Measurements from ENCODE around the gene CLOCK.

Gene CLOCK

DNA sequence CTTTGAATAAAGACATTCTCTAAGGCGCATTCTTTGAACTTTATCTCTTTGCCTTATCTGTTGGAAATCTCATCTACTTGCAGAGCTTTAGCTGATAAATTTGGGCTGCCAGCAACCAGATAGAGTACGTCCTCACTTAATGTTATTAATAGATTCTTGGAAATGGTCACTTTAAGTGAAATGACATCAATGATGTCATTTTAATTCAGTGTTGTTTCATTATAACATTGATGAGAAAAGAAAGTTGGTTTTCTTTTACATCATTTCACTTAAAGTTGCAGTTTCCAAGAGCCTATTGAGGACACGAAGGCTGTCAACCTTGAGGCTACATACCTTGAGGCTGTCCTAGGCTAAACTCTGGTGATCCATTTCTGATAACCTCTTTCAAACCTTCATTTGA lies 141.6 kb downstream of the CLOCK start:
- Histone ChIP-seq H3K27me3 (ENCODE audit: control insufficient read depth, insufficient read depth, low read length) (no peaks in the 10 kb centered on the region), H3K27ac (ENCODE audit: low read length) (no peak overlapping the region), H3K9me3 (ENCODE audit: control insufficient read depth, insufficient read depth, low read length) (no peaks in the 10 kb centered on the region), H3K4me1 (ENCODE audit: control insufficient read depth, insufficient read depth, low read length) (no peaks in the 10 kb centered on the region), H3K4me3 (ENCODE audit: low read length) (no peak overlapping the region), H3K36me3 (ENCODE audit: control insufficient read depth, insufficient read depth, low read length) (peaks cover 2% of the 10 kb centered on the region; the same call in 1 of the 2 replicates)
- no peak for DNase-seq (ENCODE audit: low read depth, low spot score)
- WGBS (ENCODE audit: insufficient coverage, insufficient read length), result no CpG with 5 or more reads among the region's 3 CpGs

DNA sequence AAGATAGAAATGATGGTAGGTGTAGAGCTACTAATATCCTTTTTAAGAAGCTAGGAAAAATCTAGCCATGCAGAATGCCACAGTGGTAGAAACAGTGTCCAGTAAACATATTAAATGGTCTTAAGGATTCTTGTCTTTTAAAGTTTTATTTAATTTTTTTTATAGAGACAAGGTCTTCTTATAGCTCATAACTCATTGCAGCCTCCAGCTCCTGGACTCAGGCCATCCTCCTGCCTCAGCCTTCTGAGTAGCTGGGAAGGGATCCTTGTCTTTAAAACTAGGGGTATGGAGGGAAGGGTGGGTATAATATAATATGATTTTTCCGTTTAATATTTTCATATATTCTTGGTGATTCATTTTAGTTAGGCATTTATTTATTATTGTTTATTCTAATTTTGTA lies 147.1 kb downstream of the CLOCK start:
- Histone ChIP-seq H3K9me3 (ENCODE audit: control insufficient read depth, insufficient read depth, low read length) (no peaks in the 10 kb centered on the region), H3K4me3 (ENCODE audit: low read length) (no peak overlapping the region)
- WGBS (ENCODE audit: insufficient coverage, insufficient read length), result no CpG with 5 or more reads among the region's 1 CpG

DNA sequence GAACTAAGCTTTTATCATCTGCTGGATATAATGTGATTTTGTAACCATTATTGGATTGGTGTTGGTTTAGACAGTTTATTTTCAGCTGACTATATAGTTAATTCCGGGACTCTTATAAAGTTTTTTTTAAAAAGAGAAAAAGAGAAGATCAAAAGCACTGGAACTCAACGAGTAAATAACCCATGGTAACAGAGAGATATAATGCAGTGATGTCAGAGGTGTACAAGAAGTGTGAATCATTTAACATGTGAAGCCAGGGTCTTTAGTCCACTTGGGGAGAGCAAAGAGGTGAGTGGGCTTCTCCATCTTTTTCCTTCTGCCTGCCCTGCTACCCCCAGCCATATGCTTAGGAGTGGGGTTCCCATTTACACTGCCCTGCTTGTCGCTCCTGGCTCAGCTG lies 147.7 kb downstream of the CLOCK start:
- WGBS (ENCODE audit: insufficient coverage, insufficient read length), result no CpG with 5 or more reads among the region's 3 CpGs
- peaks cover 2% of the 10 kb centered on the region; the same call in 1 of the 2 replicates for H3K36me3 ChIP-seq (ENCODE audit: control insufficient read depth, insufficient read depth, low read length)
- no peaks in the 10 kb centered on the region for H3K27me3 ChIP-seq (ENCODE audit: control insufficient read depth, insufficient read depth, low read length)
- no peak for DNase-seq (ENCODE audit: low read depth, low spot score)
- no peak overlapping the region for H3K4me3 ChIP-seq (ENCODE audit: low read length)
- no peak overlapping the region for H3K27ac ChIP-seq (ENCODE audit: low read length)
- no peaks in the 10 kb centered on the region for H3K4me1 ChIP-seq (ENCODE audit: control insufficient read depth, insufficient read depth, low read length)
- no peaks in the 10 kb centered on the region for H3K9me3 ChIP-seq (ENCODE audit: control insufficient read depth, insufficient read depth, low read length)

More for the DNA sequence above, 147.1 kb downstream of the CLOCK start:
- DNase-seq (ENCODE audit: low read depth, low spot score), result no peak
- no peak overlapping the region for H3K27ac ChIP-seq (ENCODE audit: low read length)
- no peaks in the 10 kb centered on the region for H3K4me1 ChIP-seq (ENCODE audit: control insufficient read depth, insufficient read depth, low read length)
- H3K36me3 ChIP-seq (ENCODE audit: control insufficient read depth, insufficient read depth, low read length), result peaks cover 2% of the 10 kb centered on the region; the same call in 1 of the 2 replicates
- H3K27me3 ChIP-seq (ENCODE audit: control insufficient read depth, insufficient read depth, low read length), result no peaks in the 10 kb centered on the region

DNA sequence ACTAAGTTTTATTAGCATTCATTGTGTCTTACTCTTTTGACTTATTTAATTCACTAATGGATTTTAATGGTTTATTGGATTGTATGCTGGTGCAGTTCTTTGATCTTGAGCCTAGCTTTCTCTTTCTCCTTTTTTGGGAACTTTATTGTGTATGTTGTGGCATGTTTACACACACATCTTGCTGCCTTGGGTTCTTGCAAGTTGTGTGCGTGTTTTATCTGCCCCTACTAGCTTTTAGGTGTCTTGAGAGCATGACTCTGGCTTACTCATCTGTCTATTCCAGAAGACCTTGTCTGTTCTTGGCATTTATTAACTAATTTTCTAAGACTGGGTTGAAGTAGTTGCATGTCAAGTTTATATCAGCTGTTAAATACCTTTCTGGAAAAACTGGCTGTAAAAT lies 148.2 kb downstream of the CLOCK start:
- Histone ChIP-seq H3K27me3 (ENCODE audit: control insufficient read depth, insufficient read depth, low read length) (no peaks in the 10 kb centered on the region), H3K27ac (ENCODE audit: low read length) (no peak overlapping the region)

DNA sequence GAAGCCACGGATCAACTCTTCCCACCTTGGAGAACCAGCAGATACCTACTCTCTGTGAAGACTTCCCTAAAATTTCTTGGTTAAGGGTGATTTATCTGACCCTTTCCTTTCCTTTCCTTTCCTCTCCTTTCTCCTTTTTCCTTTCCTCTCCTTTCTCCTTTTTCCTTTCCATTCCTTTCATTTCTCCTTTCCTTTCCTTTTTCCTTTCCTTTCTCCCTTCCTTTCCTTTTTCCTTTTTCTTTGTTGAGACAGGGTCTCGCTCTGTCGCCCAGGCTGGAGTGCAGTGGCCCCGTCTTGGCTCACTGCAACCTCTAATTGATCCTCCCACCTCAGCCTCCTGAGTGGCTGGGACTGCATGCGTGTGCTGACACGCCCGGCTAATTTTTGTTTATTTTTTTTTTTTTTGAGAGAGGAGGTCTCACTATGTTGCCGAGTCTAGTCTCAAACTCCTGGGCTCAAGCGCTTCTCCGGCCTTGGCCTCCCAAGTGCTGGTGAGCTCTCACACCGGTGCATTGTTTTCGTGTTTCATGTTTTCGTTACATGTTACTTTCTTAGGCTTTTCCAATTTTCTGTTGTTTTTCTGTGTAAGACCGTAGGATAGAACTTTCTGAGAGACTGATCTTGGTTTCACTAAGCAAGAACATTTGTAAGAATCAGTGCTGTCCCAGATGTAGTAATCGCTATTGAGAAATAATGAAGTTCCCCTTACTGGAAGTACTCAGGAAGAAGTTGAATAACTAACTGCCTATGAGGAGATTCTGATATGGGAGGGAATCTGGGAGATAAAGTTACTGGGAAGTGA lies 149.0 kb downstream of the CLOCK start:
- DNase-seq (ENCODE audit: low read depth, low spot score), result no peak
- Histone ChIP-seq H3K36me3 (ENCODE audit: control insufficient read depth, insufficient read depth, low read length) (no peaks in the 10 kb centered on the region; the same call in 1 of the 2 replicates), H3K4me3 (ENCODE audit: low read length) (peak overlapping the region; percentile 89; the same call in 1 of the 2 replicates), H3K4me1 (ENCODE audit: control insufficient read depth, insufficient read depth, low read length) (no peaks in the 10 kb centered on the region; the same call in 1 of the 2 replicates), H3K9me3 (ENCODE audit: control insufficient read depth, insufficient read depth, low read length) (no peaks in the 10 kb centered on the region), H3K27ac (ENCODE audit: low read length) (no peak overlapping the region), H3K27me3 (ENCODE audit: control insufficient read depth, insufficient read depth, low read length) (no peaks in the 10 kb centered on the region)
- WGBS (ENCODE audit: insufficient coverage, insufficient read length), result no CpG with 5 or more reads among the region's 15 CpGs

More for the DNA sequence above, 148.2 kb downstream of the CLOCK start:
- WGBS (ENCODE audit: insufficient coverage, insufficient read length), result no CpG with 5 or more reads among the region's 1 CpG
- no peaks in the 10 kb centered on the region; the same call in 1 of the 2 replicates for H3K36me3 ChIP-seq (ENCODE audit: control insufficient read depth, insufficient read depth, low read length)
- no peak overlapping the region; the same call in 1 of the 2 replicates for H3K4me3 ChIP-seq (ENCODE audit: low read length)
- no peak for DNase-seq (ENCODE audit: low read depth, low spot score)
- H3K9me3 ChIP-seq (ENCODE audit: control insufficient read depth, insufficient read depth, low read length), result no peaks in the 10 kb centered on the region
- no peaks in the 10 kb centered on the region for H3K4me1 ChIP-seq (ENCODE audit: control insufficient read depth, insufficient read depth, low read length)

DNA sequence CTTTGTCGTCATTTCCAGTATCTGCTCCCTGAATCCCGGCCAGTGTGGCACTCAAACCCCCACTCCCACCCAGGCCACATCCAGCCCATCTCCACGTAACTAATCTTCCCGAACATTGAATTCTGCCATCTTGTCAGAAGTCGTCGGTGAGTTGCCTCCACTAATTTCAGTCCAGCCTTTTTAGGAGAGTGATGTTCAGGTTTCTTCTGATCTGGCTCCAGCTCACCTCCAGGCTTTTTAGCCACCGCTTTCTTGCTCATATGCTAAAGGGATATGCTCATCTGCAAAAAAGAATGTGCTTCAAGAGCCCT lies 149.6 kb downstream of the CLOCK start:
- Histone ChIP-seq H3K4me3 (ENCODE audit: low read length) (peak overlapping the region; percentile 89; the same call in 1 of the 2 replicates), H3K27ac (ENCODE audit: low read length) (no peak overlapping the region)
- no CpG with 5 or more reads among the region's 7 CpGs for WGBS (ENCODE audit: insufficient coverage, insufficient read length)

DNA sequence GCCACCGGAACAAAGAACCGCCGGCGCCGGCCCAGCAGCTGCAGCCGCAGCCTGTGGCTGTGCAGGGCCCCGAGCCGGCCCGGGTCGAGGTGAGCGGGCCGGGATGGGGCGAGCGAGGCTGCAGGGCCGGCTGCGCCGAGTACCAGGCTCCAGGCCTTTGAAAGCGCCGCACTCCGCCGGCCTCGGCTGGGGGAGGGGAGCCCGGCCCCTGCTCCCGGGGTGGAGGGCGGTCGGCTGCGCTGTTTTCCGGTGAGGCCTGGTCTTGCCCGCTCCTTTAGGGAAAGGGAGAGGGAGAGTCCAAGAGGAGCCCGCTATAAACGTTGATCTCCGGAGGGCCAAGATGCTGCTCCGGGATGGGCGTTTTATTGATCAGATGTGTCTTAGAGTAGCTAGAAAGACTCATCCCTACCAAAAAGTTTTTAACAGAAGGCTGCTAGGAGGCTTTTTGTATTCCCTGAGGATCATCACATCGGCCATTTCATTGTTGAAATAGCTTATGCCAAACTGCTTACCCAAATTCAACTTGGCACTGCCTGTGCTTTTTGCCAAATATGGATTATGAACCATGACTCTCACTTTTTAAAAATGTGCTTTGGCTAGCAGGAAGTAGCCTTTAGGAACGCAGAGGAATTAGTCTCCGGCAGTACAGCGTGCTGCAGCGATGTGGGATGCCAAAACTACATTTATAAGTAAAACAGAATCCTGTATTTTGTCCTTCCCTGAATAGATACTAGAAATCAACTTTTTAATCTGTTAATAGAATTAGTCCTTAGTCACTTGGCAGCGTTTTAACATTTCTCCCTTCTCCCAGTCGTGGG lies 150.2 kb downstream of the CLOCK start:
- no CpG with 5 or more reads among the region's 41 CpGs for WGBS (ENCODE audit: insufficient coverage, insufficient read length)
- no peak overlapping the region for H3K27ac ChIP-seq (ENCODE audit: low read length)

More for the DNA sequence above, 149.6 kb downstream of the CLOCK start:
- H3K27me3 ChIP-seq (ENCODE audit: control insufficient read depth, insufficient read depth, low read length), result no peaks in the 10 kb centered on the region
- no peaks in the 10 kb centered on the region; the same call in 1 of the 2 replicates for H3K36me3 ChIP-seq (ENCODE audit: control insufficient read depth, insufficient read depth, low read length)
- H3K9me3 ChIP-seq (ENCODE audit: control insufficient read depth, insufficient read depth, low read length), result no peaks in the 10 kb centered on the region
- no peak for DNase-seq (ENCODE audit: low read depth, low spot score)
- no peaks in the 10 kb centered on the region; the same call in 1 of the 2 replicates for H3K4me1 ChIP-seq (ENCODE audit: control insufficient read depth, insufficient read depth, low read length)

DNA sequence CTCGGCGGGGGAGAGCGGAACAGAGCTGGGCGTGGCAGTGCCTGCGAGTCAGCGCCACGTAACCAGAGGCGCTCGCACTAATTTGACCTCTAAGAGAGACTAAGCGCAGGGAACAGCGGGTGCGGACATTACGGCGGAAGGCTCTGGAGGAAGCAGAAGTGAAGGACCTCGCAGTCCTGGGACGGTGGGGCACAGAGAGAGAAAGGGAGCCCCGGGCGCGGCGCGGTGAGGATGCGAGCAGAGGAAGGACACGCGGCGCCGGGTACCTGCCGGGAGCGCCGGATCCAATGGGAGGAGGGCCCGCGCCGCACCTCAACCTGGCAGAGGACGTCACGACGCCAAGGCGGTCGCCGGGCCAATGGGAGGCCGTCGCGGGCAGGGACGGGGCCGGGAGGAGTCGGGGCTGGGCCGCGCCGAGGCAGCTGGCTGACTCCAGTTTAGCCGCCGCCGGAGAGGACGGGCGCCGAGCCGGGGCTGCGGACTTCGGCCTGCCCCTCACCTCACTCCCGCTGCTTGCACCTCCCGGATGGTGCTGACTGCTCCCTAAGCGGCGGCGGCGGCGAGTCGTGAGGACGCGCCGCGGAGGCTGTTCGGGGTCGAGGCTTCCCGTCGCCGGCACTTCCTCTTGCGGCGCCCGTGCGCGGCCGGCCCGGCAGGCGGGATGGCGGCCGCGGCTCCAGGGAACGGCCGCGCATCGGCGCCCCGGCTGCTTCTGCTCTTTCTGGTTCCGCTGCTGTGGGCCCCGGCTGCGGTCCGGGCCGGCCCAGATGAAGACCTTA lies 151.0 kb downstream of the CLOCK start, which contains the start of gene TMEM165:
TSS of gene TMEM165 (plus strand) at position 429 of the 779 bp plus-strand sequence. CDS start at position 662, 233 bp downstream.
- no peak within 1 kb of the TSS for H3K27ac ChIP-seq (ENCODE audit: low read length)
- WGBS (ENCODE audit: insufficient coverage, insufficient read length), result no CpG with 5 or more reads among the region's 95 CpGs
- no peaks in the 10 kb centered on the region; the same call in 1 of the 2 replicates for H3K36me3 ChIP-seq (ENCODE audit: control insufficient read depth, insufficient read depth, low read length)
- peak within 1 kb of the TSS; percentile 89 for H3K4me3 ChIP-seq (ENCODE audit: low read length)
- DNase-seq (ENCODE audit: low read depth, low spot score), result peak; percentile 41
- no peaks in the 10 kb centered on the region for H3K27me3 ChIP-seq (ENCODE audit: control insufficient read depth, insufficient read depth, low read length)
- H3K9me3 ChIP-seq (ENCODE audit: control insufficient read depth, insufficient read depth, low read length), result no peaks in the 10 kb centered on the region
- no peaks in the 10 kb centered on the region; the same call in 1 of the 2 replicates for H3K4me1 ChIP-seq (ENCODE audit: control insufficient read depth, insufficient read depth, low read length)

More for the DNA sequence above, 150.2 kb downstream of the CLOCK start:
- no peak for DNase-seq (ENCODE audit: low read depth, low spot score)
- Histone ChIP-seq H3K36me3 (ENCODE audit: control insufficient read depth, insufficient read depth, low read length) (no peaks in the 10 kb centered on the region; the same call in 1 of the 2 replicates), H3K4me1 (ENCODE audit: control insufficient read depth, insufficient read depth, low read length) (no peaks in the 10 kb centered on the region; the same call in 1 of the 2 replicates), H3K4me3 (ENCODE audit: low read length) (peak overlapping the region; percentile 89), H3K9me3 (ENCODE audit: control insufficient read depth, insufficient read depth, low read length) (no peaks in the 10 kb centered on the region), H3K27me3 (ENCODE audit: control insufficient read depth, insufficient read depth, low read length) (no peaks in the 10 kb centered on the region)

DNA sequence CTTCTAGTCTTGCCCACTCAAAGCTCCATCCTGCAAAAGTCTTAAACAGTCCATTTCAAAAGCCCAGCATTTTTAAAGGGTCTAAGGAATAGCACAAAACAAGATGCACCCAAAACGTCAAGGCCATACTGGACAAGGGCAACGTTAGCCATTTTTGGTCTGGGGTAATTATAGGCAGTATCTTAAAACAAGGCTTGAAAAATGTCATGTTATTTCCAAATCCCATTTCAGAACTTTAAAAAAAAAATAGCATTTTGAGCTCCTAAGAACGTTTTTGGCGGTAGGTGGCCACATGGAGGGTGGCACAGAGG lies 151.5 kb downstream of the CLOCK start:
- Histone ChIP-seq H3K36me3 (ENCODE audit: control insufficient read depth, insufficient read depth, low read length) (no peaks in the 10 kb centered on the region; the same call in 1 of the 2 replicates), H3K27ac (ENCODE audit: low read length) (no peak overlapping the region), H3K27me3 (ENCODE audit: control insufficient read depth, insufficient read depth, low read length) (no peaks in the 10 kb centered on the region), H3K9me3 (ENCODE audit: control insufficient read depth, insufficient read depth, low read length) (no peaks in the 10 kb centered on the region), H3K4me1 (ENCODE audit: control insufficient read depth, insufficient read depth, low read length) (no peaks in the 10 kb centered on the region; the same call in 1 of the 2 replicates), H3K4me3 (ENCODE audit: low read length) (peak overlapping the region; percentile 89; the same call in 1 of the 2 replicates)
- no peak for DNase-seq (ENCODE audit: low read depth, low spot score)
- WGBS (ENCODE audit: insufficient coverage, insufficient read length), result no CpG with 5 or more reads among the region's 4 CpGs
